Measurements from ENCODE around the gene DNAJC5.

GRCh38 chr20:63878899-63879663 lies 15.8 kb upstream of the DNAJC5 start:
- TF ChIP-seq, protein P1, sequence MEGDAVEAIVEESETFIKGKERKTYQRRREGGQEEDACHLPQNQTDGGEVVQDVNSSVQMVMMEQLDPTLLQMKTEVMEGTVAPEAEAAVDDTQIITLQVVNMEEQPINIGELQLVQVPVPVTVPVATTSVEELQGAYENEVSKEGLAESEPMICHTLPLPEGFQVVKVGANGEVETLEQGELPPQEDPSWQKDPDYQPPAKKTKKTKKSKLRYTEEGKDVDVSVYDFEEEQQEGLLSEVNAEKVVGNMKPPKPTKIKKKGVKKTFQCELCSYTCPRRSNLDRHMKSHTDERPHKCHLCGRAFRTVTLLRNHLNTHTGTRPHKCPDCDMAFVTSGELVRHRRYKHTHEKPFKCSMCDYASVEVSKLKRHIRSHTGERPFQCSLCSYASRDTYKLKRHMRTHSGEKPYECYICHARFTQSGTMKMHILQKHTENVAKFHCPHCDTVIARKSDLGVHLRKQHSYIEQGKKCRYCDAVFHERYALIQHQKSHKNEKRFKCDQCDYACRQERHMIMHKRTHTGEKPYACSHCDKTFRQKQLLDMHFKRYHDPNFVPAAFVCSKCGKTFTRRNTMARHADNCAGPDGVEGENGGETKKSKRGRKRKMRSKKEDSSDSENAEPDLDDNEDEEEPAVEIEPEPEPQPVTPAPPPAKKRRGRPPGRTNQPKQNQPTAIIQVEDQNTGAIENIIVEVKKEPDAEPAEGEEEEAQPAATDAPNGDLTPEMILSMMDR (optimal IDR thresholded peaks at IDR 0.05 in 1 of 3, IDR thresholded peaks at IDR 0.05 in 1 of 3, conservative IDR thresholded peaks at IDR 0.05 in 1 of 3; ENCODE audit: extremely low read depth in 1 of 3, insufficient read depth in 2 of 3, low read length in 3 of 3): no peak
- no peak for TF ChIP-seq EZH2 (IDR thresholded peaks at IDR 0.05; ENCODE audit: low read length)
